MM.1S (cell line): Measurements from ENCODE around the gene CSNK1E.

Experiments
- DNase-seq: peaks from one replicate; pipeline ENCODE4 v3.0.0-alpha.2; 2015
- H2AFZ ChIP-seq: fragments of 300-600 bp; sonication (generic); 2 replicates; pipeline ENCODE4 v1.6.0; 2016; ENCODE audit warnings: antibody characterized with exemption, low read length
- H3F3A ChIP-seq: fragments of 300-600 bp; sonication (generic); 2 replicates; pipeline ENCODE4 v1.6.1; 2016; ENCODE audit warnings: mild to moderate bottlenecking, antibody characterized with exemption, low read length, moderate library complexity, mixed read lengths; ENCODE audit not compliant: insufficient read depth
- H3K27ac ChIP-seq: fragments of 300-600 bp; sonication (generic); 2 replicates; pipeline ENCODE4 v1.5.1; 2016; ENCODE audit warnings: mild to moderate bottlenecking, low read length
- H3K27me3 ChIP-seq: fragments of 300-600 bp; sonication (generic); replicated peaks from 2 replicates; pipeline ENCODE4 v1.6.0; 2016; ENCODE audit warnings: low read length; ENCODE audit not compliant: insufficient read depth
- H3K36me3 ChIP-seq: fragments of 300-600 bp; sonication (generic); replicated peaks from 2 replicates; pipeline ENCODE4 v1.6.1; 2016; ENCODE audit warnings: mild to moderate bottlenecking, low read length, mixed read lengths; ENCODE audit not compliant: insufficient read depth
- H3K4me1 ChIP-seq: fragments of 300-600 bp; sonication (generic); 2 replicates; pipeline ENCODE4 v1.6.1; 2016; ENCODE audit warnings: low read length, mixed read lengths
- H3K4me2 ChIP-seq: fragments of 300-600 bp; sonication (generic); 2 replicates; pipeline ENCODE4 v1.6.0; 2016; ENCODE audit warnings: low read depth, low read length
- H3K4me3 ChIP-seq: fragments of 300-600 bp; sonication (generic); 2 replicates; pipeline ENCODE4 v1.5.1; 2016; ENCODE audit warnings: low read length, mixed read lengths
- H3K79me2 ChIP-seq: fragments of 300-600 bp; sonication (generic); 2 replicates; pipeline ENCODE4 v1.6.1; 2016; ENCODE audit warnings: mixed run types, low read length, mixed read lengths
- H3K9ac ChIP-seq: fragments of 300-600 bp; sonication (generic); 2 replicates; pipeline ENCODE4 v1.6.1; 2016; ENCODE audit warnings: low read length, mixed read lengths
- H3K9me2 ChIP-seq: fragments of 300-600 bp; sonication (generic); replicated peaks from 2 replicates; pipeline ENCODE4 v1.6.1; 2016; ENCODE audit warnings: mild to moderate bottlenecking, low read length, mixed read lengths; ENCODE audit not compliant: insufficient read depth
- H3K9me3 ChIP-seq: fragments of 300-600 bp; sonication (generic); replicated peaks from 2 replicates; pipeline ENCODE4 v1.6.1; 2016; ENCODE audit warnings: mild to moderate bottlenecking, low read length, mixed read lengths; ENCODE audit not compliant: insufficient read depth
- H4K20me1 ChIP-seq: fragments of 300-600 bp; sonication (generic); 2 replicates; pipeline ENCODE4 v1.6.1; 2016; ENCODE audit warnings: mild to moderate bottlenecking, low read length, moderate library complexity, mixed read lengths; ENCODE audit not compliant: insufficient read depth
- EZH2 ChIP-seq: fragments of 300-600 bp; sonication (generic); optimal IDR thresholded peaks from 2 replicates; pipeline ENCODE3; 2017; ENCODE audit warnings: low read depth, mild to moderate bottlenecking, antibody characterized with exemption, low read length, mixed read lengths
- EZH2phosphoT487 ChIP-seq: fragments of 300-600 bp; sonication (generic); IDR thresholded peaks from 2 replicates; pipeline ENCODE4 v1.6.1; 2018; ENCODE audit warnings: antibody characterized with exemption, low read length
- TF ChIP-seq, protein P1 (sequence below): fragments of 300-600 bp; sonication (generic); IDR thresholded peaks from 2 replicates; pipeline ENCODE4 v1.5.1; 2016; ENCODE audit warnings: antibody characterized with exemption, low read length, mixed read lengths

Gene CSNK1E

DNA sequence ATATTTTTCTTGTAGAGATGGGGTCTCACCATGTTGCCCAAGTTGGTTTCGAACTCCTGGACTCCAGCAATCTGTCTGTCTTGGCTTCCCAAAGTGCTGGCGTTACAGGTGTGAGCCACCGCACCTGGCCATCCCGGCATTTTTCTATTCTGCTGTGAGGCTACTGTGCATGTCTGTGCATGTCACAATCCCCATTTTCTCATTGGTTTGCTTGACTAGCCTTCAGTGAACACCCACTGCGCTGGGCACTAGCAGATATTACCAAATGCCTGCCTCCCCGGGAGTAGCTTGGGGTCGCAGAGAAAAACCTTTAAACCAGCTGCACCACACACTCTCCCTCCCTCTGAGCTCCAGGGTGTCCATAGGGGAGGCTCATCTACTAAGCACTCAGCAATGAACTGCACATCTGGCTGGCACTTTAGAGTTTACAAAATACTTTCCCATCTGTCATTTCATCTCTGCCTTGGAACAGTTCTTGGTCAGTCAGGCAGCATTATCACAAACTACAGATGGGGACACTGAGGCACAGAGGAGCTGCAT, 4.9 kb downstream of the CSNK1E start:
- DNase-seq: no peak
- Histone ChIP-seq H3K4me2 (peak overlapping the region; percentile 99), H3K4me1 (peaks cover 54% of the 10 kb centered on the region), H3F3A (peaks cover 86% of the 10 kb centered on the region), H3K27ac (peak overlapping the region; percentile 93; the same call in 1 of the 2 replicates), H2AFZ (no peak overlapping the region), H3K4me3 (peak overlapping the region; percentile 91), H3K9me2 (no peaks in the 10 kb centered on the region), H3K79me2 (peaks cover 97% of the 10 kb centered on the region), H3K36me3 (no peaks in the 10 kb centered on the region), H4K20me1 (peaks cover 36% of the 10 kb centered on the region; the same call in 1 of the 2 replicates), H3K9ac (peak overlapping the region; percentile 95; the same call in 1 of the 2 replicates), H3K9me3 (no peaks in the 10 kb centered on the region), H3K27me3 (no peaks in the 10 kb centered on the region)
- TF ChIP-seq EZH2 (no peak), EZH2phosphoT487 (no peak)
- TF ChIP-seq, protein P1, sequence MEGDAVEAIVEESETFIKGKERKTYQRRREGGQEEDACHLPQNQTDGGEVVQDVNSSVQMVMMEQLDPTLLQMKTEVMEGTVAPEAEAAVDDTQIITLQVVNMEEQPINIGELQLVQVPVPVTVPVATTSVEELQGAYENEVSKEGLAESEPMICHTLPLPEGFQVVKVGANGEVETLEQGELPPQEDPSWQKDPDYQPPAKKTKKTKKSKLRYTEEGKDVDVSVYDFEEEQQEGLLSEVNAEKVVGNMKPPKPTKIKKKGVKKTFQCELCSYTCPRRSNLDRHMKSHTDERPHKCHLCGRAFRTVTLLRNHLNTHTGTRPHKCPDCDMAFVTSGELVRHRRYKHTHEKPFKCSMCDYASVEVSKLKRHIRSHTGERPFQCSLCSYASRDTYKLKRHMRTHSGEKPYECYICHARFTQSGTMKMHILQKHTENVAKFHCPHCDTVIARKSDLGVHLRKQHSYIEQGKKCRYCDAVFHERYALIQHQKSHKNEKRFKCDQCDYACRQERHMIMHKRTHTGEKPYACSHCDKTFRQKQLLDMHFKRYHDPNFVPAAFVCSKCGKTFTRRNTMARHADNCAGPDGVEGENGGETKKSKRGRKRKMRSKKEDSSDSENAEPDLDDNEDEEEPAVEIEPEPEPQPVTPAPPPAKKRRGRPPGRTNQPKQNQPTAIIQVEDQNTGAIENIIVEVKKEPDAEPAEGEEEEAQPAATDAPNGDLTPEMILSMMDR: no peak

DNA sequence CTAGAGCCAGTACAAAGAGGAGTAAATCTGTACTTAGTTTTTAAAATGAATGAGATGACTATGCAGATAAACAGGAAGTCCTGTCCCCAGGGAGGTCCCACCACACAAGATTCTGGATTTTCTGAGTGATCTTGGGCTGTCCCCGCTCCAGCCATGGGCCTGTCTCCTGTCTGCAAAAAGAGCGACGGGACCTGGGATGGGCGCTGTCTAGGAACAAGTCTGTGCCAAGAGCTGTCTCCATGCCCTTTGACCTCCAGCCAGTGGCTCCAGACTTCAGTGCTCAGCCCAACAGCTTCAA, 6.0 kb downstream of the CSNK1E start:
- DNase-seq: peak; percentile 27
- no peaks in the 10 kb centered on the region for H3K9me3 ChIP-seq
- H3K9ac ChIP-seq: peak overlapping the region; percentile 16; the same call in 1 of the 2 replicates

DNA sequence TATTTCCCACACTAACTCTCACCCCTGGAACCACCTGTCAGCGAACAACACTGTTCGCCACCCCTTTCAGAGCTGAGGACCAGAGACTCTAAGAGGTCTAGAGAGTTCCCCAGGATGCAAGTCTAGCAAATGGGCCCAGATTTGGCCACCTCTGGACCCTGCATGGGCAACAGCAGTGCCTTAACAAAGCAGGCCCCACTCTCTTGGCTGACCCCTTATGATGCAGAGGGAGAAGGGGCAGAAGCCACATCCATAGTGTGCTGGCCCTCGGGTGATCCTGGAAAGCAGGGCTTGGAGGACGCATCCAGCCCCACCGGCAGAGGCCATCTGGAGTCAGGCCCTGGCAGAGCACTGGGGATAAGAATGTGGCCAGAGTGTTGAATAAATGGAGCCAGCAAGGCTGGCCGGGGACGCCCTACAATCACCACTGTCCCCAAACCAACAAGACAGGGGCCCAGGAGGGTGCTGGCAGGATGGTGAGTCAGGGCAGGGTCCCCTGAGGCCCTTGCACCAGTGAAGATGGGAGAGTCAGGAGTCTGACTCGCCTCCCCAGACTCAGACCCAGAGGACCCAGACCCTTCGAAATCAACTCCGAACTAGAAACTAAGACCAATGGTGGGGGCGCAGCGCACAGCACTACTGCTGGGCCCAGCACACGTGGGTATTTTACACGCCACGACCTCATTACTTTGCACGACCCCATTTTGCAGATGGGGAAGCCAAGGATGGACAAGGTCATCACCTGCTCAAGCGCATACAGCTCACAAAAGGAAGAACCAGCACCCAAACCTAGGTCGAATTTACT, 6.5 kb downstream of the CSNK1E start:
- Histone ChIP-seq H3K27ac (peak overlapping the region; percentile 93; the same call in 1 of the 2 replicates), H2AFZ (no peak overlapping the region), H3F3A (peaks cover 89% of the 10 kb centered on the region), H3K4me2 (peak overlapping the region; percentile 99), H3K9me2 (no peaks in the 10 kb centered on the region), H3K4me3 (peak overlapping the region; percentile 24; the same call in 1 of the 2 replicates), H3K36me3 (no peaks in the 10 kb centered on the region), H3K79me2 (peaks cover 98% of the 10 kb centered on the region), H3K4me1 (peaks cover 67% of the 10 kb centered on the region), H3K9me3 (no peaks in the 10 kb centered on the region), H4K20me1 (peaks cover 36% of the 10 kb centered on the region; the same call in 1 of the 2 replicates), H3K9ac (peak overlapping the region; percentile 24; the same call in 1 of the 2 replicates), H3K27me3 (no peaks in the 10 kb centered on the region)
- DNase-seq: no peak
- TF ChIP-seq EZH2phosphoT487: no peak
- no peak for TF ChIP-seq EZH2
- TF ChIP-seq, protein P1: no peak

More for the DNA sequence above, 6.0 kb downstream of the CSNK1E start:
- no peak overlapping the region for H2AFZ ChIP-seq
- H3K79me2 ChIP-seq: peaks cover 100% of the 10 kb centered on the region
- H3K4me2 ChIP-seq: peak overlapping the region; percentile 99
- peaks cover 36% of the 10 kb centered on the region; the same call in 1 of the 2 replicates for H4K20me1 ChIP-seq
- no peaks in the 10 kb centered on the region for H3K27me3 ChIP-seq
- no peaks in the 10 kb centered on the region for H3K36me3 ChIP-seq
- peaks cover 61% of the 10 kb centered on the region for H3K4me1 ChIP-seq
- peaks cover 89% of the 10 kb centered on the region for H3F3A ChIP-seq
- H3K9me2 ChIP-seq: no peaks in the 10 kb centered on the region
- H3K27ac ChIP-seq: peak overlapping the region; percentile 93; the same call in 1 of the 2 replicates
- H3K4me3 ChIP-seq: peak overlapping the region; percentile 9; the same call in 1 of the 2 replicates
- TF ChIP-seq EZH2phosphoT487: no peak
